Hepatic stellate cell (primary cell): ENCODE measurements around the gene SUPT5H.

ENCODE experiments used
- DNase-seq: peaks from one replicate; pipeline ENCODE4 v3.0.0; 2011; ENCODE audit warnings: low spot score

Gene SUPT5H

GRCh38 chr19:39445196-39446111 is at the start of gene SUPT5H:
TSS of gene SUPT5H (plus strand) at chr19:39445582. CDS start at chr19:39445891, 309 bp downstream.
- DNase-seq, result peak; percentile 98

GRCh38 chr19:39397360-39398296 is 47.8 kb upstream of the SUPT5H start:
- DNase-seq, result peak; percentile 89

GRCh38 chr19:39398297-39398864 is 47.0 kb upstream of the SUPT5H start:
- peak; percentile 68 for DNase-seq

- no peak for DNase-seq
These were observed 45.7 kb upstream of the SUPT5H start for GRCh38 chr19:39399668-39400050.

- DNase-seq, result no peak
These were observed 45.3 kb upstream of the SUPT5H start for GRCh38 chr19:39400061-39400460.

- no peak for DNase-seq
These were observed 44.3 kb upstream of the SUPT5H start for GRCh38 chr19:39401070-39401548.

GRCh38 chr19:39401549-39402345 is 43.6 kb upstream of the SUPT5H start:
- DNase-seq, result peak; percentile 53

- peak; percentile 87 for DNase-seq
These were observed 42.8 kb upstream of the SUPT5H start for GRCh38 chr19:39402346-39403300.

- peak; percentile 95 for DNase-seq
These were observed 41.8 kb upstream of the SUPT5H start for GRCh38 chr19:39403331-39404312.

- no peak for DNase-seq
These were observed 40.0 kb upstream of the SUPT5H start for GRCh38 chr19:39405261-39405957.

- no peak for DNase-seq
These were observed 39.3 kb upstream of the SUPT5H start for GRCh38 chr19:39405958-39406655.

- DNase-seq, result peak; percentile 89
These were observed 38.5 kb upstream of the SUPT5H start, which contains the start of gene ZFP36 for GRCh38 chr19:39406656-39407409. TSS of gene ZFP36 (plus strand) at chr19:39406847. CDS start at chr19:39406905, 58 bp downstream.

GRCh38 chr19:39407410-39407659 is 38.0 kb upstream of the SUPT5H start:
- no peak for DNase-seq

GRCh38 chr19:39407660-39408391 is 37.6 kb upstream of the SUPT5H start:
- no peak for DNase-seq

GRCh38 chr19:39408392-39409207 is 36.8 kb upstream of the SUPT5H start:
- DNase-seq, result no peak
